Measurements from ENCODE around the gene PRDM7. TPM values are rescaled to one million over a fixed set of nuclear protein-coding genes. Genes with fewer than 3 reads are reported as not detected.

The PRDM7 gene
- not detected in 5 replicates for total RNA-seq (2022; extraction: Qiagen RNA extraction; ENCODE audit: low read depth)

DNA sequence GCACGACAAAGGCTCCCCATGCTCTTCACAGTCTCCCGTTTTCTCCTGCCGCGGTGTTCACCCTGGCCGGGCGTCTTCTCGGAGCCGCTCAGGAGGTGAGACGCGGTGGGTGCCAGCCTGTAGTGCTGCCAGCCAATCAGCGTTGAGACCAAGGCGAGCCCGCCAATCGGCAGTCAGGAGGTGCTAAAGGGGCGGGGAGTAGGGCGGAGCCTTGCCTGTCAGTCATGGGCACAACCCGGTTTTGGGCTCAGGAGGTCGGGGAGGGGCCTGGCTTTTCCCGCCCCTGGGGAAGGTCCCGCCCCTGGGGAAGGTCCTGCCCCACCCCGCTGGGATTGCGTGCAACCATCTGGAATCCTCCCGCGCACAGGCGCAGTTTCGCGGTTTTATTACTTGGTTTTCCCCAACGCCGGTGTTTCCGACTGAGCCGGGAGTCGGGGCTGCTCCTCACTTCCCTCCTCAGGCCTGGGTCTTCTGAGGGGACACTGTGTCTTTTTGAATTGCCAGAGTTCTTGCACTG lies at the start of gene PRDM7:
Gene PRDM7, minus strand, starts transcription at position 92 of the 517 bp plus-strand sequence. CDS start 1,421 bp downstream, outside the sequence.

DNA sequence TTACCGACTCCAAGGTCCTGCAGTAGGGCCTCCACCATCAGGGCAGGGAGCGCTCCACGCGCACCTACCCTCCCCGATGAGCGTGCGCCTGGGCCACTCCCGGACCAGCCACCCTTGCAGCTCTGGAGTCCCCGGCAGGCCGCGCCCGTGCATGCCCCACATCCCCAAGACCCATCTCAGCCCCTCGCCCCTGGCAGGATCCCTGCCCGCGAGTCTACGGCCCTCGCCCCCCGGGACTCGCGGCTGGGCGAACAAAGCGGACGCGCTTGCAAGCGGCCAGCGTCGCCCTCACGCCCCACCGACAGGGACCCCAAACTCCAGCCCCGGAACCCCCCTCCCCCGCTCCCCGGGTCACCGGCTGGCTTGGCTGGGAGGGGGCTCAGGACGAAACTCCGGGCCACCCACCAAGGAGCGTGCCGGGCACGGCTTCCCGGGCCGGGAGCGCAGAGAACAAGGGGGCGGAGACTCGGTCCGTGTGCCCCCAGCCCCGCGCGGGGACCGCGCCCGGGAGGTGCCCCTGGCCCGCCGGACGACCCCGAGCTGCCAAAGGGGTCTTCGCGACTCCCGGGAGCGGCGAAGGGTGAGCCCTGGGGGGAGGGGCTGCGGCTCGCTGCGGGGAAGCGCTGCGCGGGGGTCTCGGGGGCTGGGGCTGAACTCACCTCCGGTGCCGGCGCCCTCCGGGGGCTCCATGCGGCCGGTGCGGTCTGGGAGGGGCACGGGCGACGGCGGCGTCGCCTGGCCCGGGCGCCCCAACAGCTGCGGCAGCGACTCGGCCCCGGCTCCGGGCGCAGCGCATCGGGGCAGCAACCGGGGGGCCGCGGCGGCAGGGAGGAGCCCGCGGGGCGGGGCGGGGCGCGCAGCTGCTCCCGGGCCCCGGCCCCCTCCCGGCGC lies 58.2 kb downstream of the PRDM7 start, which contains the start of gene DBNDD1:
Gene DBNDD1, minus strand, starts transcription at position 805 of the 891 bp plus-strand sequence. Its CDS starts 115 bp downstream, at position 690.

Other genes starting within 250 kb of the PRDM7 start
- 5.9 to 8.4 TPM (median 7.9 TPM) in 5 replicates for gene SPIRE2, start 248.9 kb downstream of the PRDM7 start, total RNA-seq (2022; extraction: Qiagen RNA extraction; ENCODE audit: low read depth)
- gene TCF25, start 203.7 kb downstream of the PRDM7 start, total RNA-seq (2022; extraction: Qiagen RNA extraction; ENCODE audit: low read depth): 60.9 to 74.7 TPM (median 73.0 TPM) in 5 replicates
- gene MC1R, start 158.5 kb downstream of the PRDM7 start, total RNA-seq (2022; extraction: Qiagen RNA extraction; ENCODE audit: low read depth): 4.5 to 7.3 TPM (median 6.4 TPM) in 5 replicates
- gene TUBB3, start 154.0 kb downstream of the PRDM7 start, total RNA-seq (2022; extraction: Qiagen RNA extraction; ENCODE audit: low read depth): 199 to 259 TPM (median 236 TPM) in 5 replicates
- gene DEF8, start 128.6 kb downstream of the PRDM7 start, total RNA-seq (2022; extraction: Qiagen RNA extraction; ENCODE audit: low read depth): 98.8 to 115 TPM (median 111 TPM) in 5 replicates
- gene DBNDD1, start 57.9 kb downstream of the PRDM7 start, total RNA-seq (2022; extraction: Qiagen RNA extraction; ENCODE audit: low read depth): 45.5 to 65.7 TPM (median 58.6 TPM) in 5 replicates

Data from A549 treated with GW870086 at 1 μM for 4 hours (cell line).